ENCODE data around the gene NELL1.

The NELL1 gene

DNA sequence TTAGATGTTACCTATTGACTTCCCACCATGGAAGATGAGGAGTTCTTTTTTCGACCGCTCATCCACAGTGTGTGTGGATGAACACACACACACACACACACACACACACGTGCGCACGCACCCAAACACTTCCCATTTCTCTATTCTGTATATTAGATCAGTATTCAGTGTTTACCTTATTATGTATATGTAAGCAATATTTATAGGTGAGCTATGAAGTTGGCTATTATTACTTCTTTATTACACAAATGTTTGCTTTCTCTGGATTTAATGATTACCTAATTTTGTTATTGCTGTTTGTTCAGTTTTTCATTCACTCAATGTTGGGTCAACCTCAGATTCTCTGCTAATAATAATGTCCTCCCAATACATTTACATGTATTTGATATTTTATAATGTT, 721.0 kb downstream of the NELL1 start:
- Histone ChIP-seq H3K4me1 (ENCODE audit: insufficient read depth, low read length) (no peaks in the 10 kb centered on the region), H3K9me3 (ENCODE audit: insufficient read depth, low read length, severe bottlenecking) (no peaks in the 10 kb centered on the region), H3K4me3 (ENCODE audit: low read depth in 1 of 2, low read length in 2 of 2) (no peak overlapping the region), H2AFZ (ENCODE audit: low read depth, low read length) (no peak overlapping the region), H3K27ac (ENCODE audit: low read length) (no peak overlapping the region), H3K27me3 (ENCODE audit: insufficient read depth, low read length, poor library complexity) (no peaks in the 10 kb centered on the region), H3K79me2 (ENCODE audit: insufficient read depth, low read length) (no peaks in the 10 kb centered on the region), H4K20me1 (ENCODE audit: insufficient read depth, low read length) (no peaks in the 10 kb centered on the region), H3K9ac (ENCODE audit: low read depth, low read length) (no peak overlapping the region), H3K4me2 (ENCODE audit: insufficient read depth, low read length) (no peak overlapping the region), H3K36me3 (ENCODE audit: insufficient read depth, low read length) (no peaks in the 10 kb centered on the region)
- TF ChIP-seq EZH2 (IDR thresholded peaks at IDR 0.05; ENCODE audit: borderline replicate concordance, low read depth, low read length, severe bottlenecking), result no peak
- TF ChIP-seq, protein P1, sequence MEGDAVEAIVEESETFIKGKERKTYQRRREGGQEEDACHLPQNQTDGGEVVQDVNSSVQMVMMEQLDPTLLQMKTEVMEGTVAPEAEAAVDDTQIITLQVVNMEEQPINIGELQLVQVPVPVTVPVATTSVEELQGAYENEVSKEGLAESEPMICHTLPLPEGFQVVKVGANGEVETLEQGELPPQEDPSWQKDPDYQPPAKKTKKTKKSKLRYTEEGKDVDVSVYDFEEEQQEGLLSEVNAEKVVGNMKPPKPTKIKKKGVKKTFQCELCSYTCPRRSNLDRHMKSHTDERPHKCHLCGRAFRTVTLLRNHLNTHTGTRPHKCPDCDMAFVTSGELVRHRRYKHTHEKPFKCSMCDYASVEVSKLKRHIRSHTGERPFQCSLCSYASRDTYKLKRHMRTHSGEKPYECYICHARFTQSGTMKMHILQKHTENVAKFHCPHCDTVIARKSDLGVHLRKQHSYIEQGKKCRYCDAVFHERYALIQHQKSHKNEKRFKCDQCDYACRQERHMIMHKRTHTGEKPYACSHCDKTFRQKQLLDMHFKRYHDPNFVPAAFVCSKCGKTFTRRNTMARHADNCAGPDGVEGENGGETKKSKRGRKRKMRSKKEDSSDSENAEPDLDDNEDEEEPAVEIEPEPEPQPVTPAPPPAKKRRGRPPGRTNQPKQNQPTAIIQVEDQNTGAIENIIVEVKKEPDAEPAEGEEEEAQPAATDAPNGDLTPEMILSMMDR (IDR thresholded peaks at IDR 0.05; ENCODE audit: borderline replicate concordance, extremely low read depth, low read length, poor library complexity, severe bottlenecking), result no peak
- no peak for DNase-seq
- ATAC-seq (ENCODE audit: insufficient read depth, low read depth), result no peak

DNA sequence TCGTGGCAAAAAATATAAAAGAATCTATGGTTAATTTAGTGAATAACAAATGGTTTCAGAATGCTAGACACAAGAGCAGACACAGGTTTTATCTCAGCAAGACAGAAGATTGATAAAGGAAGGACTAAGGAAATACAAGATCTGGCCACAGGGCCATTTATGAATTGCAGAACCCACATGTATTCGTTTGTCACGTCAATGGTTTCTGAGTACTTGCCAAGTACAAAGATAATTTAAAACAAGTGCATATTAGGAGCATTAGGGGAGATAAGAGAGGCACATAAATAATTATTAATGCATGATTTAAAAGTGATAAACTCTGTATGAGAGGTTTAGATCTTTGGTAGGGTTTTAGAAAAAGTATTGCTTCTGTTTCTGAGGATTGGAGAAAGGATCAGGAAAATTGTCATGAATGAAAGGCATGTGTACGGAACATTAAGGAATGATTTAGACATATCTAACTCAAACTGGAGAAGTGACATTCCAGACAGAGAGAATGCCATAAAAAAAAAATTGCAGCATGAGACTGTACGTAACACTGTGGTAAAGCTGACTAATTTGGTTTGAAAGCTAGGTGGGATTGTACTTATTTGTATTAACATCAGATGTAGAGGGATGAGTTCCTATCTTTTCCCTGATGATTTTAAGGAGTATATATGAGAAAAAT, 727.1 kb downstream of the NELL1 start:
- Histone ChIP-seq H4K20me1 (ENCODE audit: insufficient read depth, low read length) (no peaks in the 10 kb centered on the region), H3K4me1 (ENCODE audit: insufficient read depth, low read length) (no peaks in the 10 kb centered on the region), H3K27me3 (ENCODE audit: insufficient read depth, low read length, poor library complexity) (no peaks in the 10 kb centered on the region), H3K4me2 (ENCODE audit: insufficient read depth, low read length) (no peak overlapping the region), H3K9ac (ENCODE audit: low read depth, low read length) (no peak overlapping the region), H3K27ac (ENCODE audit: low read length) (no peak overlapping the region), H3K4me3 (ENCODE audit: low read depth in 1 of 2, low read length in 2 of 2) (no peak overlapping the region), H3K79me2 (ENCODE audit: insufficient read depth, low read length) (no peaks in the 10 kb centered on the region), H2AFZ (ENCODE audit: low read depth, low read length) (no peak overlapping the region), H3K36me3 (ENCODE audit: insufficient read depth, low read length) (no peaks in the 10 kb centered on the region), H3K9me3 (ENCODE audit: insufficient read depth, low read length, severe bottlenecking) (no peaks in the 10 kb centered on the region)
- no peak for TF ChIP-seq EZH2 (IDR thresholded peaks at IDR 0.05; ENCODE audit: borderline replicate concordance, low read depth, low read length, severe bottlenecking)
- TF ChIP-seq, protein P1 (IDR thresholded peaks at IDR 0.05; ENCODE audit: borderline replicate concordance, extremely low read depth, low read length, poor library complexity, severe bottlenecking), result no peak
- DNase-seq (no peak), ATAC-seq (ENCODE audit: insufficient read depth, low read depth) (no peak)

DNA sequence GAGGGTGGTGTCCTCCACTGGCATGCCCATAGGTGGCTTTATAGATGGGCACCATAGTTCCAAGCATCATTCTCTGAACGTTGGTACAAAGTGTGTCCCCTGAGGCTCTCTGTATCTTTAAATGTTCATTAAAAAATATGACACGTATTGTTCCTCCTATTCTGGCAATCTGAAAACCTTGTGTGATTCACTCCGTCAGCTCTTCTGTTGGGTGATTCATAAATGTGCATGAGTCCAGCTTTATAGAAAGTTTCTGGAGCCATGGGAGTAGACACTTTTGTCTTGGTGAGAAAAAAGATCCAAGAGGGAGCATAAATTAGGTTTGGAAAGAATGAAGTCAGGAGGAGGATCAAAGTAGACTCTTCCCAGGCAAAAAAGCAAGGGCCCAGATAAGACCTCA, 728.8 kb downstream of the NELL1 start:
- Histone ChIP-seq H2AFZ (ENCODE audit: low read depth, low read length) (no peak overlapping the region), H3K4me3 (ENCODE audit: low read depth in 1 of 2, low read length in 2 of 2) (no peak overlapping the region), H3K4me1 (ENCODE audit: insufficient read depth, low read length) (no peaks in the 10 kb centered on the region), H3K36me3 (ENCODE audit: insufficient read depth, low read length) (no peaks in the 10 kb centered on the region), H3K27me3 (ENCODE audit: insufficient read depth, low read length, poor library complexity) (no peaks in the 10 kb centered on the region), H4K20me1 (ENCODE audit: insufficient read depth, low read length) (no peaks in the 10 kb centered on the region), H3K9ac (ENCODE audit: low read depth, low read length) (no peak overlapping the region), H3K79me2 (ENCODE audit: insufficient read depth, low read length) (no peaks in the 10 kb centered on the region), H3K4me2 (ENCODE audit: insufficient read depth, low read length) (no peak overlapping the region), H3K27ac (ENCODE audit: low read length) (no peak overlapping the region), H3K9me3 (ENCODE audit: insufficient read depth, low read length, severe bottlenecking) (no peaks in the 10 kb centered on the region)
- ATAC-seq (ENCODE audit: insufficient read depth, low read depth) (no peak), DNase-seq (no peak)
- TF ChIP-seq EZH2 (IDR thresholded peaks at IDR 0.05; ENCODE audit: borderline replicate concordance, low read depth, low read length, severe bottlenecking), result no peak
- TF ChIP-seq, protein P1 (IDR thresholded peaks at IDR 0.05; ENCODE audit: borderline replicate concordance, extremely low read depth, low read length, poor library complexity, severe bottlenecking), result no peak
